Prostate gland (tissue), 2 donors: ENCODE data around the gene NME3.

Experiments used
- CTCF ChIP-seq, 4 experiments: fragments of 200-600 bp in 2 of 4; fragments of 450-650 bp in 2 of 4; sonication (generic) in 2 of 4; IDR thresholded peaks; 1 replicate in 3 of 4; 2 replicates in 1 of 4; pipeline ENCODE4 v1.5.1; 2016 to 2019; ENCODE audit warnings: antibody characterized with exemption in 4 of 4, mild to moderate bottlenecking in 2 of 4, moderate library complexity in 2 of 4
- POLR2A ChIP-seq: fragments of 450-650 bp; IDR thresholded peaks from one replicate; pipeline ENCODE4 v1.6.1; 2016; ENCODE audit warnings: antibody characterized with exemption, mild to moderate bottlenecking
- POLR2AphosphoS5 ChIP-seq: sonication (generic); formaldehyde crosslinking; IDR thresholded peaks from one replicate; pipeline ENCODE4 v1.6.1; 2017; ENCODE audit warnings: antibody characterized with exemption

- TF ChIP-seq CTCF (IDR thresholded peaks at IDR 0.05): no peak
- TF ChIP-seq POLR2AphosphoS5: no peak
- no peak for TF ChIP-seq POLR2A
Observed at GRCh38 chr16:1731073-1731472, 40.3 kb downstream of the NME3 start.
